HUES48 (cell line): Measurements from ENCODE around the gene GPR78.
"Not testable (repeated sequence)": the region's sequence is repeated elsewhere in the genome, so short reads cannot be mapped to it uniquely, and the experiment has no call there.

Experiments
- H3K27ac ChIP-seq: one replicate; pipeline ENCODE4 v1.7.0; 2013; ENCODE audit warnings: low read depth, low read length, inconsistent platforms
- H3K27me3 ChIP-seq: 2 replicates; pipeline ENCODE4 v1.6.1; 2013; ENCODE audit warnings: mild to moderate bottlenecking, low read length; ENCODE audit not compliant: control insufficient read depth, insufficient read depth
- H3K36me3 ChIP-seq: 2 replicates; pipeline ENCODE4 v1.6.1; 2013; ENCODE audit warnings: low read length; ENCODE audit not compliant: control insufficient read depth, insufficient read depth
- H3K4me1 ChIP-seq: 2 replicates; pipeline ENCODE4 v1.6.1; 2013; ENCODE audit warnings: mild to moderate bottlenecking, low read length; ENCODE audit not compliant: control insufficient read depth, insufficient read depth
- H3K4me3 ChIP-seq: 2 replicates; pipeline ENCODE4 v1.5.1; 2013; ENCODE audit warnings: mild to moderate bottlenecking, low read depth, low read length
- H3K9ac ChIP-seq: 2 replicates; pipeline ENCODE4 v1.6.1; 2013; ENCODE audit warnings: mild to moderate bottlenecking, low read depth, low read length, moderate library complexity
- H3K9me3 ChIP-seq: 2 replicates; pipeline ENCODE4 v1.6.1; 2013; ENCODE audit warnings: low read length; ENCODE audit not compliant: control insufficient read depth, insufficient read depth

GPR78 gene

DNA sequence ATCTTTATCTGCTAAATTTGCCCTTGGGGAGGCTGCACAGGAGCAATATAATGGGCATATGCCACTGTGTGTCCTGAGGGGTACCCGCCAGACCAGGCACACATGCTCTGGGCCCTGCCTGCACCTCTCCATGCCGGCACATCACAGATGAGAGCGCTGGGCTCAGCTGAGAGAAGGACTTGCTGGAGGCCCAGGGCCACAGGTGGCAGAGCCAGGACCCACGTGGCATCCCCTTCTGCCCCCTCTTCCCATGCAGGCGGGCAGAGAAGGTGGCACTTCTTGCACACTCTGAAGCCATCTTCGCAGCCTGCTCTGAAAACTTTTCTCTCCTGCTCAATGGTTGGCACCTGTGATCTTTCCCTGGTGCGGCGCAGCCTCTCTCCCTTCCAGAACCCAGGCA is 32.5 kb downstream of the GPR78 start:
- Histone ChIP-seq H3K36me3 (peaks cover 27% of the 10 kb centered on the region), H3K9me3 (no peaks in the 10 kb centered on the region), H3K9ac (no peak overlapping the region), H3K4me3 (no peak overlapping the region), H3K27me3 (no peaks in the 10 kb centered on the region), H3K27ac (no peak overlapping the region), H3K4me1 (no peaks in the 10 kb centered on the region)

DNA sequence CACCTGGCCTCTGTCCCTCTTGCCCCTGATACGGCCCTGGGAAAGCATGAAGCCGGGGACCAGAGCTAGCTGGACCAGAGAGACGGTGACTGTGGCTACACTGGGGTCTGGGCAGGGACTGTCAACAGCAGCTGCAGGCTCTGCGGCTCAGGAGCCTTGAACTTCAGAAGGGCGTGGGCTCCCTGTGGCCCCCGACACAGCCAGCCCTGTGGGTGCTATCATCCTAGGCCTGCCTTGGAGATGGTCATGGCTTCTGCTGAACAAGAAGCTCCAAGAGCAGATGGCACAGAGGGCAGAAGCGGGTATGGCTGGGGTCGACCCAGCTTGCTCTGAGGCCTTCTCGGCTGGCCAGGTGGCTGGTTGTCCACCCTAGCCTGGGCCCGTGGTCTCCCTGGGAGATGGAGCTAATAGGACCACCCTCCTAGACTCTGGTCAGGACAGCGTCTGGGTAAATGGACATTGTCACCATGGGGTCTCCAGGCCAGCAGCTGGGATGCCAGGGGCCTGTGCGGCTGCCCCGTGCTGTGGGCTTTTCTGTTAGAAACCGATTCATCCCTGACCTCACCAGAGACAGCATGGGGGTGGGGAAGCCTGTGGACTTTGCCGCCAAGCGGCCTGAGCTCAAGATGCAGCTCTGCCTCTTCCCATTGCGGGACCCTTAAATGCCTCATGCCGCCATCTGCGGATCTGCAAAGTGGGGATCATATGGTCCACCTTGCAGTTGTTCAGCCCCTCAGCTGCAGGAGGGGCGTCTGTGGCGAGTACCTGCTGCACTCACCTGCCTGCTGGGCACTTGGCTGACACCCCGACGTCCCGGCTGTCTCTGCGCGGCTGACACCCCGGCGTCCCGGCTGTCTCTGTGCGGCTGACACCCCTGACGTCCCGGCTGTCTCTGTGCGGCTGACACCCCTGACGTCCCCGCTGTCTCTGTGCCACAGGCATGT is 33.5 kb downstream of the GPR78 start:
- Histone ChIP-seq H3K27ac (no peak overlapping the region), H3K4me3 (no peak overlapping the region), H3K27me3 (no peaks in the 10 kb centered on the region), H3K9ac (no peak overlapping the region), H3K4me1 (no peaks in the 10 kb centered on the region), H3K36me3 (peaks cover 26% of the 10 kb centered on the region), H3K9me3 (no peaks in the 10 kb centered on the region)

DNA sequence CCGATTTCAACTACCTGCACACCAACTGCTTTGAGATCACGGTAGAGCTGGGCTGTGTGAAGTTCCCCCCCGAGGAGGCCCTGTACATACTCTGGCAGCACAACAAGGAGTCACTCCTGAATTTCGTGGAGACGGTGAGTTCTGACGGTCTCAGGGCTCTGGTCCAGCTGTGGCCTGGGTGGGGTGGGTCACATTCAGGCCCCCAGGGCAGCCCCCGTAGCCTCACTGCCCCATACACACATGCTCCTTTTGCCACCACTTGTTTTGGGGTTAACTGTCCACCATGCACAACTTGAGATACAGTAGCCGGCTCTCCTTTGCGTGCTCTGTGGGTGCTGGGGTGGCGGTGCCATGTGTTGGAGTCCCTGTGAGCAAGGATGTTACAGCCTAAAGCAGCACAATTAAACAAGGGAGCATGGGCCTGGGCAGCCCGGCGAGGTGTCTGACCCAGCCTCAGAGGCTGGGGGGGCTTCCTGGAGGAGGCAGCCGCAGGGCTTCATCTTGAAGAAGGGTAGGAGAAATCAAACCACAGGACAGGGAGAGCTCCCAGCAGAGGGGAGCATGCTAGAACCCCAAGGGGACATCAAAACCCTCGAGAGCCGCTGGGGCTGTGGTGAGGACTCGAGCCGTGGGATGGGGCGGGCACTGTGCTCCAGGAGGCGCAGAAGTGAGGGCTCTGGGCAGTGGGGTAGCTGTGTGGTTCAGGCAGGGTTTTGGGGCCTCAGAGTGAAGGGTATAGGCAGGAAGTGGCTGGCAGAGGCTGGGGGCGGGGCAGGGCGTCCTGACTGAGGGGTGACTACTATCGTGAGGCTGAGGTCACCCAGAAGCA is 34.4 kb downstream of the GPR78 start:
- Histone ChIP-seq H3K4me1 (no peaks in the 10 kb centered on the region), H3K9ac (no peak overlapping the region), H3K36me3 (peaks cover 22% of the 10 kb centered on the region), H3K4me3 (no peak overlapping the region), H3K9me3 (no peaks in the 10 kb centered on the region), H3K27me3 (no peaks in the 10 kb centered on the region), H3K27ac (no peak overlapping the region)

DNA sequence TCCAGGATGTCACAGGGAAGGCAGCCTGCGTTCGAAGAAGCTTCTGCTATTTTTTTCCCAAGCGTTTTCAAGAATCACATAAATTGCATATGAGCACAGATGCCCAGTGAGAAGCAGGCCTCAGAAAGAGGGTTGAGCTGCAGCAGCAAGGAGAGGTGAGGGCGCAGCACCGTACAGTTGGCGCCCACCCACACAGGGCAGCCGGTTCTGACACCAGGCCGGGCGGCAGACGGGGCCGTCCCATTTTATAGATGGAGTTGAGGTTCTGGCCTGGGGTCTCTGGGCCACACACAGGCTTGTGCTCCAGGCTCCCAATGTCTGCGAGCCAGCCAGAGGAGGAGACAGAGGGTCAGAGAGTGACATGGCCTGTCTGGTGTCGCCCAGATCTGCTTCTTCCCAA is 35.2 kb downstream of the GPR78 start:
- Histone ChIP-seq H3K36me3 (peaks cover 22% of the 10 kb centered on the region), H3K9me3 (no peaks in the 10 kb centered on the region)

DNA sequence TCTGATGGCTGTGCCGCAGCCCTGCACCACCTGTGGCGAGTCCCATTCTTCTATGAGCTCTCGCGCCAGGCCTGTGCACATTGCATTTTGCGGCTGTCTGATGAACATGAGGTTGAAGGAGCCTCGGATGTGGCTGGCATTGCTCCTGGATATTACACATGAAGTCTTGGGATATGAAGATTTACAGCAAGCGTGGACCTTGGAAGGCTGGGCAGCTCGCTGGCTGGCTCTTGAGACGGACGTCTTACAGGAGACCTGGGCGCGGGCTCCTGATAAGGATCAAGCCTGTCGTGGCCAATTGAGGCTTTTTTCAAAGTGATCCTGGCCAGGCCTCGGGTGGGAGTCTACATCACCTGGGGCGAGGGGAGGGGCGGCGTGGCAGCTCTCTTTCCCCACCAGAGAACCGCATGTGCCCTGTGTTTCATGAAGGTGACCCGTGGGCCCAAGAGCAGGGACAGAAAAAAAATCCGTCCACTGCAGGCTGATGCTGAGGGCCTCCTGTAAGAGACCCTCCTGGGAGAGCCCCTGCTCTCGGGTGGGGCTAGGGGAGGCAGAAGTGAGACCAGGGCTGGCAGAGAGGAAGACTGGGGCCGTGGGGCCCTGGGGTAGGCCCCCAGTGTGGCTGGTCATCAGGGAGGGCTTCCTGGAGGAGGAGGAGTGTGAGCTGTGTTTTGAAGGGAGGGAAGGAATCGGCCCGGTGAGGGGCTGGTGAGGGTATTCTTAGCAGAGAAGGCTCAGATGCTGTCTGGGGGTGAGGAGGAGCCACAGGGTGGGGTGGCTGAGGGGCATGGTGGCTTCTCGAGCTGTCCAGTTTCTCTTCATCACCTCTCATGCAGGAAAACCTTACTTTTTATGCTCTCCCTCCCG is 36.0 kb downstream of the GPR78 start:
- H3K4me3 ChIP-seq = no peak overlapping the region
- H3K36me3 ChIP-seq = peaks cover 22% of the 10 kb centered on the region
- no peak overlapping the region for H3K27ac ChIP-seq
- H3K4me1 ChIP-seq = no peaks in the 10 kb centered on the region
- H3K27me3 ChIP-seq = no peaks in the 10 kb centered on the region
- no peak overlapping the region for H3K9ac ChIP-seq
- H3K9me3 ChIP-seq = no peaks in the 10 kb centered on the region

More for the DNA sequence above, 35.2 kb downstream of the GPR78 start:
- Histone ChIP-seq H3K9ac (no peak overlapping the region), H3K27ac (no peak overlapping the region), H3K4me3 (no peak overlapping the region), H3K4me1 (no peaks in the 10 kb centered on the region), H3K27me3 (no peaks in the 10 kb centered on the region)

DNA sequence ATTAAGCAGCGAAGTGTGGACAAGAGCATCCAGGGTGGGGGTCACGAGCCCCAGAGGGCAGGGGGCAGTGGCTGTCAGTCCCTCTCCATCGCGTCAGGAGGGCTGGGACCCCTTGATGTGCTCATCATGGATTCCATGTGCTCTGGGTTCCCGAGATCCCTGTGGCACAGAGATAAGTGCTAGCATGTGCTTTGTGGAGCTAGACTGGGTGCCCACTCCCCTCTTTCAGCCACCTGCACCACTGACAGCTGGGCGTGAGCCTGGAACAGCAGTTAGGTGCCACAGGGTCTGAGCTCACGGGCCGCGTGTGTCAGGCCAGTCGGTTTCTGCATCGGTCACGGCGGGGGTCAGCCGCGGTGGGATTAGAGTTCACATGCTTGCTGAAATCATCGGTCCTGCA is 36.6 kb downstream of the GPR78 start:
- H3K4me1 ChIP-seq = no peaks in the 10 kb centered on the region
- no peak overlapping the region for H3K4me3 ChIP-seq

DNA sequence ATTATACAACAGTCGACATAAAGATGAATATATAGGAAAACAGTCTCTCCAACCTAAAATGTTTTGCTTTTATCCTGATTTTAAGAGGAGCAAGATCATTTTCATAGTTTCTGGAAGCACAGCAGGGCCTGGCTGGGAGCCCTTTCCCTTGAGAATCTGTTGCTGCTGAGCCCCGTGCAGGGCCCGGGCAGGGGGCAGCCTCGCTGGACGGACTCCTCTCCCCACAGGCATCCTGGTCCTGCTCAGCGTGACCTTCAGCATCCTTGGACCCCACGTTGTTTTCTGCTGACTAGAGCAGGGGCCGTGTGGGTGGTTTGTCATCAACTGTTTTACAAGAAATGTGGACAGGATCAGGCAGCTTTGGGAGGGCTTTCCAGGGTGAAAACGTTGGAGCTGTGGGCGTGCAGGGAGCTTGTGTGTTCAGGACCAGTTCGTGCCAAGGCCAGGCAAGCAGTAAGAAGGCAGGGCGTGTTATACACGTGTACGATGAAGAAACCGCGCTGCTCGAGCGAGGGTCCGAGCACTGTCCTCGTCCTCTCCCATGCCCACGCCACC is 37.4 kb downstream of the GPR78 start:
- Histone ChIP-seq H3K27me3 (no peaks in the 10 kb centered on the region), H3K27ac (no peak overlapping the region), H3K36me3 (peaks cover 22% of the 10 kb centered on the region), H3K9ac (no peak overlapping the region), H3K9me3 (no peaks in the 10 kb centered on the region), H3K4me3 (no peak overlapping the region), H3K4me1 (no peaks in the 10 kb centered on the region)

More for the DNA sequence above, 36.6 kb downstream of the GPR78 start:
- Histone ChIP-seq H3K9me3 (no peaks in the 10 kb centered on the region), H3K36me3 (peaks cover 22% of the 10 kb centered on the region), H3K9ac (no peak overlapping the region), H3K27me3 (no peaks in the 10 kb centered on the region), H3K27ac (no peak overlapping the region)

DNA sequence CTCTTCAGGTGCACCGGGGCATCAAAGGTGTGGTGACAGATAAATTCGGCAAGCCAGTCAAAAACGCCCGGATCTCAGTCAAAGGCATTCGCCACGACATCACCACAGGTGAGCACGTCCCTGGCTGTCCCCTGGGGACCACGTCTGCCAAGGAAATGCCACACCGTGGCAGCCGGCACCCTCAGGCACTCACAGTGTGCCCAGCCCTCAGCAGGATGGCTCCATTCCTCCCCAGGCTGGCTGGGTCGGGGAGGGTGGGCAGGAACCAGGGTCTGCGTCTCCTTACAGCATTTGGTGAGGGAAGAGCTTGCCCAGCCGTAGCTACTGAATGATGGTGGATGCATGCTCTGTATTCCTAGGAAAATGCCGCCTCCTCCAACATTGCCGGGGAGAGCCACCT is 38.2 kb downstream of the GPR78 start:
- Histone ChIP-seq H3K27me3 (no peaks in the 10 kb centered on the region), H3K9me3 (no peaks in the 10 kb centered on the region), H3K27ac (no peak overlapping the region), H3K4me3 (no peak overlapping the region), H3K9ac (no peak overlapping the region), H3K4me1 (no peaks in the 10 kb centered on the region), H3K36me3 (peaks cover 21% of the 10 kb centered on the region)

DNA sequence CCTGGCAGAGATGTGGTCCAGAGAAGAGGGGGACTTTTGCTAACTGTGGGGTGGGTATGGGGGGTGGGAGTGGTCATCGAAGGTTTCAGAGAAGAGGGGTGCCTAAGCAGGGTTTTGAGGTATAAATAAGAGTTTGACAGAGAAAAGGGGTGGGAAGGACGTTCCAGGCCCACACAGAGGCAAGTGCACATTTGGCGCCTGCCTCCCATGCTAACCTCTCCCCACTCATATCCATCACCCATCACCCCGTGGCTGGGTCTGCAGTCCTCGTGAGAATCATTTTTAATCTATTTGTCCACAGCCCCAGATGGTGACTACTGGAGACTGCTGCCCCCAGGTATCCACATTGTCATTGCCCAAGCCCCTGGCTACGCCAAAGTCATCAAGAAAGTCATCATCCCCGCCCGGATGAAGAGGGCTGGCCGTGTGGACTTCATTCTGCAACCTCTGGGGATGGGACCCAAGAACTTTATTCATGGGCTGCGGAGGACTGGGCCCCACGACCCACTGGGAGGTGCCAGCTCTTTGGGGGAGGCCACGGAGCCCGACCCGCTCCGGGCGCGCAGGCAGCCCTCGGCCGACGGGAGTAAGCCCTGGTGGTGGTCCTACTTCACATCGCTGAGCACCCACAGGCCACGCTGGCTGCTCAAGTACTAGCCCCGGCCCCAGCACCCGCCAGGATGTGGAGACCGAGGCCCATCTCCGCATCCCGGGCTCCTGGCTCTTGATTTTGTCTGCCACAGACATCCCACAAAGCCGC is 38.9 kb downstream of the GPR78 start:
- Histone ChIP-seq H3K4me1 (no peaks in the 10 kb centered on the region), H3K4me3 (no peak overlapping the region), H3K27ac (no peak overlapping the region), H3K27me3 (no peaks in the 10 kb centered on the region), H3K9me3 (no peaks in the 10 kb centered on the region), H3K36me3 (peaks cover 18% of the 10 kb centered on the region), H3K9ac (no peak overlapping the region)

DNA sequence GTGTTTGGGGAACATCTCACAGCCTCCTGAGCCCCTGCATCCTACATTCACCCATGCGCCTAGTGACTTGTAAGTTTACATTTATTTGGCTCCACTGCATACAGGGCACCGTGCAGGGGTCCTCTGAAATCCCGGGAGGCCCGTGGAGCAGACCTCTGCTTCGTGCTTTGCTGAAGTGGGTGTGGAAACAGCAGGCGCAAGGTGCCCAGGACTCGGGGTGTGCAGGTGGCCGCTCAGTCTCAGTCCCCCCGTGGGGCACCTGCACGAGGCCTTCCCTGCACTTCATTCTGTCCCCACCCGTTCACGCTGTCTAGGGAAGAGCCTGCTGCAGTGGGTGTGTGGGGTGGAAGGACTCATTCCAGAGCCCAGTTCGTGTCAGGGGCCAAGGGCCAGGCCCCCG is 40.9 kb downstream of the GPR78 start:
- H3K36me3 ChIP-seq, H3K4me3 ChIP-seq, H3K4me1 ChIP-seq, H3K27me3 ChIP-seq, H3K27ac ChIP-seq, H3K9ac ChIP-seq, H3K9me3 ChIP-seq: not testable (repeated sequence)
